Right lobe of liver (tissue), 6 donors: Measurements from ENCODE around the gene DNAH14. TPM values are rescaled to one million over a fixed set of nuclear protein-coding genes. Genes with fewer than 3 reads are reported as not detected.
"Not testable (repeated sequence)": the region's sequence is repeated elsewhere in the genome, so short reads cannot be mapped to it uniquely, and the experiment has no call there.

Experiments used
- ATAC-seq, 4 donors: fragments of 200-7000 bp; cut with Tn5 transposase; one replicate each; pipeline ENCODE4 v1.9.1; 2020; ENCODE audit warnings: mild to moderate bottlenecking in 4 of 4, moderate library complexity in 4 of 4
- DNase-seq, 3 donors: peaks; one replicate each; pipeline ENCODE4 v3.0.0-alpha.2; 2020
- H3K27ac ChIP-seq, 3 donors: fragments of 200-600 bp; one replicate each; pipeline ENCODE4 v1.8.0; 2022
- H3K27me3 ChIP-seq, 2 donors: fragments of 200-600 bp; one replicate each; pipeline ENCODE4 v1.8.0; 2022
- H3K36me3 ChIP-seq, 4 donors: fragments of 200-600 bp; sonication (generic) in 1 of 4; one replicate each; pipeline versions ENCODE4 v1.5.1 to v1.8.0; 2017 to 2022; ENCODE audit warnings: control low read depth in 1 of 4
- H3K4me1 ChIP-seq, 4 donors: fragments of 200-600 bp; sonication (generic) in 1 of 4; one replicate each; pipeline versions ENCODE4 v1.5.1 to v1.8.0; 2017 to 2022; ENCODE audit warnings: control low read depth in 1 of 4
- H3K4me3 ChIP-seq, 3 donors: fragments of 200-600 bp; one replicate each; pipeline ENCODE4 v1.8.0; 2022
- H3K9me3 ChIP-seq, 4 donors: fragments of 200-600 bp; sonication (generic) in 1 of 4; one replicate each; pipeline versions ENCODE4 v1.5.1 to v1.8.0; 2017 to 2022; ENCODE audit warnings: control low read depth in 1 of 4
- POLR2A ChIP-seq: fragments of 450-650 bp; IDR thresholded peaks from one replicate; pipeline ENCODE4 v1.6.1; 2017; ENCODE audit warnings: antibody characterized with exemption, mild to moderate bottlenecking
- WGBS: methylation state at CpG from one replicate; pipeline ENCODE4 v1.1.6; 2018; ENCODE audit warnings: low coverage, low lambda C conversion rate; ENCODE audit not compliant: insufficient coverage; ENCODE audit errors: missing lambda C conversion rate; 5-methylcytosine and 5-hydroxymethylcytosine counted together
- intact Hi-C, 2 donors: fragments of 100-400 bp; cut with DNase I; formaldehyde crosslinking; loops; one replicate each; pipeline versions ENCODE4 v1.11.2 to v1.14.1; 2022
- total RNA-seq, 6 experiments: library from RNA; depleted of rRNA in 2 of 6; stranded (reverse); fragments of >200 nt in 2 of 6; fragmentation: NEBNext Ultra II Directional in 3 of 6; extraction: Animal tissue kit (Norgen Biotek cat#: 25700) in 3 of 6; gene quantifications; one replicate each; pipeline versions ENCODE4 v1.1.0 to v1.2.4, GENCODE V29; 2016 to 2023
- TF ChIP-seq, protein P1 (sequence below), 4 donors: fragments of 200-600 bp in 3 of 4; fragments of 450-650 bp in 1 of 4; IDR thresholded peaks; one replicate each; pipeline versions ENCODE4 v1.5.1 to v1.8.0; 2016 to 2022; ENCODE audit warnings: antibody characterized with exemption in 4 of 4, mild to moderate bottlenecking in 2 of 4
- donor health status: DM: no; HTN: yes; CAD: no.
- donor health status: DM: no; HTN: no; CAD: no.
- donor health status: DM: no; HTN: no; CAD: no.
- donor health status: DM: no; HTN: yes; CAD: no.
- donor health status: DM: no; HTN: yes; CAD: no.

Gene DNAH14
- total RNA-seq, 6 experiments from 2014 or later: 8.0 to 17.1 (median 9.7) TPM

DNA sequence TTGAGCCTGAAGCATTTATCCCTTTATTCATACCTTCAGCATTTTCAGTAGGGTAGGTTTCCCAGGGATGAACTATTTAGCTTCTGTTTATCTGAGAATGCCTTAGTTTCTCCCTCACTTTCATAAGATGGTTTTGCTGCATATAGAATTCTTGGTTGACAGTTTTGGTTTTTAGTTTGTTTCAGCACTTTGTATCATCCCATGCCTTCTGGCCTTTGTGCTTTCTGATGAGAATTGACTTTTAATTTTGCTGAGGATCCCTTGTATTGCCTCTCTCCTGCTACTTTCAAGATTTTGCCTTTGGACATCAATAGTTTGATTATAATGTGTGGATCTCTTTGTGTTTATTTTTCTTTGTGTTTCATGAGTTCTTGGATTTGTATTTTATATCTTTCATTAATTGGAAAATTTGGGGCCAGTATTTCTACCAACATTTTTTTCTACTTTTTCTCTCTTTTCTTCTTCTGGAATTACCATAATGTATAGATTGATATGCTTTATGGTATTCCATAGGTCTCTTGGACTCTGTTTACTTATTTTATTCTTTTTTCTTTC lies 261.8 kb downstream of the DNAH14 start:
- no peaks in the 10 kb centered on the region for H3K4me1 ChIP-seq
- no peak overlapping the region for H3K4me3 ChIP-seq
- H3K9me3 ChIP-seq: no peaks in the 10 kb centered on the region
- TF ChIP-seq, protein P1, sequence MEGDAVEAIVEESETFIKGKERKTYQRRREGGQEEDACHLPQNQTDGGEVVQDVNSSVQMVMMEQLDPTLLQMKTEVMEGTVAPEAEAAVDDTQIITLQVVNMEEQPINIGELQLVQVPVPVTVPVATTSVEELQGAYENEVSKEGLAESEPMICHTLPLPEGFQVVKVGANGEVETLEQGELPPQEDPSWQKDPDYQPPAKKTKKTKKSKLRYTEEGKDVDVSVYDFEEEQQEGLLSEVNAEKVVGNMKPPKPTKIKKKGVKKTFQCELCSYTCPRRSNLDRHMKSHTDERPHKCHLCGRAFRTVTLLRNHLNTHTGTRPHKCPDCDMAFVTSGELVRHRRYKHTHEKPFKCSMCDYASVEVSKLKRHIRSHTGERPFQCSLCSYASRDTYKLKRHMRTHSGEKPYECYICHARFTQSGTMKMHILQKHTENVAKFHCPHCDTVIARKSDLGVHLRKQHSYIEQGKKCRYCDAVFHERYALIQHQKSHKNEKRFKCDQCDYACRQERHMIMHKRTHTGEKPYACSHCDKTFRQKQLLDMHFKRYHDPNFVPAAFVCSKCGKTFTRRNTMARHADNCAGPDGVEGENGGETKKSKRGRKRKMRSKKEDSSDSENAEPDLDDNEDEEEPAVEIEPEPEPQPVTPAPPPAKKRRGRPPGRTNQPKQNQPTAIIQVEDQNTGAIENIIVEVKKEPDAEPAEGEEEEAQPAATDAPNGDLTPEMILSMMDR (IDR thresholded peaks at IDR 0.05): no peak
- no peak for TF ChIP-seq POLR2A
- ATAC-seq (no peak), DNase-seq (no peak)
- no peak overlapping the region for H3K27ac ChIP-seq
- H3K27me3 ChIP-seq: no peaks in the 10 kb centered on the region
- intact Hi-C loops: no loop called here
- no peaks in the 10 kb centered on the region for H3K36me3 ChIP-seq

DNA sequence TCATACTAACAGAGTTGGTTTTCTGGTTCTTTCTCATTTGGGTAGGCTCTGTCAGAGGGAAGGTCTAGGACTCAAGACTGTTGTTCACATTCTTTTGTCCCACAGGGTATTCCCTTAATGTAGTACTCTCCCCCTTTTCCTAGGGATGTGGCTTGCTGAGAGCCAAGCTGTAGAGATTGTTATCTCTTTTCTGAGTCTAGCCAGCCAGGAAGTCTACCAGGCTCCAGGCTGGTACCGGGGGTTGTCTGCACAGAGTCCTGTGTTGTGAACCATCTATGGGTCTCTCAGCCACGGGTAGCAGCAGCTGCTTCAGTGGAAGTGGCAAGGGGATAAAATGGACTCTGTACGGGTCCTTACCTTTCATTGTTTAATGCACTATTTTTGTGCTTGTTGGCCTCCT lies 272.0 kb downstream of the DNAH14 start:
- no peak for TF ChIP-seq POLR2A
- TF ChIP-seq, protein P1 (IDR thresholded peaks at IDR 0.05): no peak
- no peaks in the 10 kb centered on the region for H3K27me3 ChIP-seq
- 69% methylated on average over 2 of the region's 3 CpGs for WGBS
- DNase-seq (no peak), ATAC-seq (no peak)
- no peaks in the 10 kb centered on the region for H3K36me3 ChIP-seq
- H3K27ac ChIP-seq: no peak overlapping the region
- intact Hi-C loops: no loop called here
- no peak overlapping the region for H3K4me3 ChIP-seq
- H3K4me1 ChIP-seq: no peaks in the 10 kb centered on the region
- no peaks in the 10 kb centered on the region for H3K9me3 ChIP-seq

DNA sequence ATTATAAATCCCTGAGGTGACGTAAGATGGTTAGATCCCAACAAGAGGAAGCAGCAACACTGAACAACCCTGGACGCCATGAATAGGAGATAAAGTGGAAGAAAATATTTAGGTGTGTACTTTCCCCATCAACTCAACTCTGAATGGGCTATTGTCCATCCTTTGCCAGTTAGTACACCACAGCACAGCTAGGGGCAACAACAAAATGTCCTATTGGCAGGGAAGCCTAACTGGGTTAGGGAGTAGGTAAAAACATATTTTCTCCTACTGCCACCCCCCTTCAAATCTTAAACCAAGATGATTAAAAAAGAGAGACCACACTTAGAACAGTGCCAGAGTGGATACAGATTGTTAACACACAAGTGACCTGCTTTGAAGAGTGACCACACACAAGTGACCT lies 278.3 kb downstream of the DNAH14 start:
- Histone ChIP-seq H3K4me1 (no peaks in the 10 kb centered on the region), H3K27ac (no peak overlapping the region), H3K36me3 (no peaks in the 10 kb centered on the region), H3K27me3 (no peaks in the 10 kb centered on the region), H3K9me3 (peaks cover 0 to 3% (median 0%) of the 10 kb centered on the region in 4 donors), H3K4me3 (no peak overlapping the region)
- no peak for DNase-seq
- WGBS: 100% methylated on average over 2 of the region's 2 CpGs
- intact Hi-C loops: no loop called here
- TF ChIP-seq, protein P1 (IDR thresholded peaks at IDR 0.05): no peak
- TF ChIP-seq POLR2A: no peak
- ATAC-seq: no peak

DNA sequence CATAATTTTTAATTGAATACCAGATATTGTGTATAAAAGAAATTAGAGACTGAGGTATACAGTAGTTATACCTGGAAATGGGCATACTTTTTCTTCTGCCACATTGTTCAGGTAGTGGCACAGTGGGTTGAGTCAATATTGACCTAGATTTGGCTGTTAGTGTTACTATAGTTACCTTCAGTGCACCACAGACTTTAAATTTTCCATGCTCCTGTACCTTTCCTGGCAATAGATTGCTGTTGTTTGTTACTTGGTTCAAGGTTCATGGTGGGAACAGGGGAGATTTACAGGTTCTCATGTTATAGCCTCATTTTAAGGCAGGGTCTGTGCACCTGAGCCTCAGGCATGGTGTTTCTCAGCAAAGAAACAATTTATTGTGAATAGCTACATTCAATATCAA lies 279.7 kb downstream of the DNAH14 start:
- Histone ChIP-seq H3K4me1 (no peaks in the 10 kb centered on the region), H3K27ac (no peak overlapping the region), H3K4me3 (no peak overlapping the region), H3K36me3 (no peaks in the 10 kb centered on the region), H3K9me3 (peaks cover 0 to 3% (median 0%) of the 10 kb centered on the region in 4 donors), H3K27me3 (no peaks in the 10 kb centered on the region)
- intact Hi-C loops: no loop called here
- TF ChIP-seq POLR2A: no peak
- TF ChIP-seq, protein P1 (IDR thresholded peaks at IDR 0.05): no peak
- no peak for ATAC-seq
- DNase-seq: no peak

DNA sequence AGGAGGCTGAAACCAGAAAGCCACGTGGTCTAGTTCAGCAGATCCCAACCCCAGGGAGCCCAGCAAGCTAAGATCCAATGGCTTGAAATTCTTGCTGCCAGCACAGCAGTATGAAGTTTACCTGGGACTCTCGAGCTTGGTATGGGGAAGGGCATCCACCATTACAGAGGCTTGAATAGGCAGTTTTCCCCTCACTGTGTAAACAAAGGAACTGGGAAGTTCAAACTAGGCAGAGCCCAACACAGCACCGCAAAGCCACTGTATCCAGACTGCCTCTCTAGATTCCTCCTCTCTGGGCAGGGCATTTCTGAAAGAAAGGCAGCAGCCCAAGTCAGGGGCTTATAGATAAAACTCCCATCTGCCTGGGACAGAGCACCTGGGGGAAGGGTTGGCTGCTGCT lies 280.7 kb downstream of the DNAH14 start:
- H3K27me3 ChIP-seq, H3K4me3 ChIP-seq, intact Hi-C loops, H3K9me3 ChIP-seq, DNase-seq, ATAC-seq, H3K27ac ChIP-seq, H3K36me3 ChIP-seq, H3K4me1 ChIP-seq: not testable (repeated sequence)
- 60% methylated on average over 1 of the region's 3 CpGs for WGBS

DNA sequence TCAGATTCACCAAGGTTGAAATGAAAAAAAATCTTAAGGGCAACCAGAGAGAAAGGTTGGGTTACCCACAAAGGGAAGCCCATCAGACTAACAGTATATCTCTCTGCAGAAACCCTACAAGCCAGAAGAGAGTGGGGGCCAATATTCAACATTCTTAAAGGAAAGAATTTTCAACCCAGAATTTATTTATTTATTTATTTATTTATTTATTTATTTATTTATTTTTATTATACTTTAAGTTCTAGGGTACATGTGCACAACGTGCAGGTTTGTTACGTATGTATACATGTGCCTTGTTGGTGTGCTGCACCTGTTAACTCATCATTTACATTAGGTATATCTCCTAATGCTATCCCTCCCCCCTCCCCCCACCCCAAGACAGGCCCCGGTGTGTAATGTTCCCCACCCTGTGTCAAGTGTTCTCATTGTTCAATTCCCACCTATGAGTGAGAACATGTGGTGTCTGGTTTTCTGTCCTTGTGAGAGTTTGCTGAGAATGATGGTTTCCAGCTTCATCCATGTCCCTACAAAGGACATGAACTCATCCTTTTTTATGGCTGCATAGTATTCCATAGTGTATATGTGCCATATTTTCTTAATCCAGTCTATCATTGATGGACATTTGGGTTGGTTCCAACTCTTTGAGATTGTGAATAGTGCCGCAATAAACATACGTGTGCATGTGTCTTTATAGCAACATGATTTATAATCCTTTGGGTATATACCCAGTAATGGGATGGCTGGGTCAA lies 282.4 kb downstream of the DNAH14 start:
- DNase-seq, H3K9me3 ChIP-seq, intact Hi-C loops, H3K27me3 ChIP-seq, ATAC-seq, H3K4me1 ChIP-seq, H3K27ac ChIP-seq, H3K4me3 ChIP-seq, H3K36me3 ChIP-seq: not testable (repeated sequence)
- 85% methylated on average over 5 of the region's 5 CpGs for WGBS
